HepG2 (cell line): ENCODE measurements around the gene NARF. TPM values are rescaled to one million over a fixed set of nuclear protein-coding genes. Genes with fewer than 3 reads are reported as not detected.

ENCODE experiments used
- ATAC-seq: fragments of 200-7000 bp; cut with Tn5 transposase; 3 replicates; pipeline ENCODE4 v1.9.1; 2020; ENCODE audit warnings: mild to moderate bottlenecking, moderate library complexity
- BruUV-seq: library from RNA; stranded (reverse); fragments of 400-500 nt; replicated peaks from 2 replicates; lab custom pipeline; 2021; lab: Mats Ljungman, UMichigan
- CTCF ChIA-PET: fragments of 300-600 bp; formaldehyde crosslinking; extraction: SDS; loops from one replicate; lab custom pipeline; 2021; ENCODE audit warnings: low total read pairs, inconsistent platforms, low intra/inter-chr PET ratio; lab: Yijun Ruan, JAX
- POLR2A ChIA-PET: fragments of 350-600 bp; sonication (Branson Sonifier 250); formaldehyde crosslinking; loops from one replicate; lab custom pipeline; 2020; ENCODE audit warnings: antibody characterized with exemption, inconsistent platforms; lab: Yijun Ruan, JAX
- DNase-seq: peaks from one replicate; pipeline ENCODE4 v3.0.0-alpha.2; 2015; ENCODE audit warnings: low spot score
- FAIRE-seq: peaks from 3 replicates; lab custom pipeline; 2011; peaks lifted over from hg19 to GRCh38; lab: Jason Lieb, UNC
- H2AFZ ChIP-seq: one replicate; pipeline ENCODE4 v1.6.1; 2011; ENCODE audit warnings: low read length, inconsistent platforms
- H3K27ac ChIP-seq: fragments of 300-600 bp; 3 replicates; pipeline ENCODE4 v1.8.0; 2011; ENCODE audit warnings: mixed run types, mild to moderate bottlenecking, mixed read lengths, low read length, inconsistent platforms; ENCODE audit not compliant: insufficient read depth; ENCODE audit errors: extremely low read length
- H3K27me3 ChIP-seq, 2 experiments: fragments of 200-600 bp in 1 of 2; 2 replicates in 1 of 2; 3 replicates in 1 of 2; pipeline versions ENCODE4 v1.6.0 to v1.8.0; 2011; ENCODE audit warnings: low read length in 2 of 2, mild to moderate bottlenecking in 2 of 2, moderate library complexity in 2 of 2, inconsistent platforms in 1 of 2; ENCODE audit not compliant: insufficient read depth in 2 of 2, control insufficient read depth in 1 of 2
- H3K36me3 ChIP-seq, 2 experiments: fragments of 200-600 bp in 1 of 2; replicated peaks in 1 of 2; 2 replicates in 1 of 2; 3 replicates in 1 of 2; pipeline versions ENCODE4 v1.5.1 to v1.8.0; 2011; ENCODE audit warnings: low read length in 2 of 2, inconsistent platforms in 1 of 2; ENCODE audit not compliant: insufficient read depth in 2 of 2, control insufficient read depth in 1 of 2
- H3K4me1 ChIP-seq: 2 replicates; pipeline ENCODE4 v1.5.1; 2012; ENCODE audit warnings: low read length, inconsistent platforms; ENCODE audit not compliant: insufficient read depth
- H3K4me2 ChIP-seq: 2 replicates; pipeline ENCODE4 v1.6.0; 2011; ENCODE audit warnings: low read depth, low read length, inconsistent platforms
- H3K4me3 ChIP-seq, 3 experiments: fragments of 200-600 bp in 1 of 3; sonication (generic), shearing (Covaris generic) in 1 of 3; replicated peaks in 1 of 3; 2 replicates each; pipeline ENCODE4 v1.5.1; 2011 to 2016; ENCODE audit warnings: low read length in 3 of 3, inconsistent platforms in 2 of 3, low read depth in 2 of 3, mild to moderate bottlenecking in 2 of 3, control low read depth in 1 of 3, mixed read lengths in 1 of 3; ENCODE audit not compliant: insufficient read depth in 1 of 3
- H3K79me2 ChIP-seq: one replicate; pipeline ENCODE4 v1.6.1; 2011; ENCODE audit warnings: low read length, inconsistent platforms; ENCODE audit not compliant: insufficient read depth
- H3K9ac ChIP-seq: 2 replicates; pipeline ENCODE4 v1.6.0; 2011; ENCODE audit warnings: mild to moderate bottlenecking, low read depth, low read length, inconsistent platforms; ENCODE audit not compliant: insufficient read depth
- H3K9me3 ChIP-seq: 2 replicates; pipeline ENCODE4 v1.5.1; 2012; ENCODE audit warnings: mild to moderate bottlenecking, low read length
- H4K20me1 ChIP-seq: 2 replicates; pipeline ENCODE4 v1.6.0; 2011; ENCODE audit warnings: inconsistent platforms, mild to moderate bottlenecking, low read length, moderate library complexity; ENCODE audit not compliant: insufficient read depth
- BCLAF1 ChIP-seq: fragments of 450-650 bp; IDR thresholded peaks from 2 replicates; pipeline ENCODE4 v1.6.1; 2017; ENCODE audit warnings: mild to moderate bottlenecking
- FOXO1 ChIP-seq: sonication (generic); formaldehyde crosslinking; IDR thresholded peaks from 2 replicates; pipeline ENCODE4 v1.4.0; 2020; ENCODE audit warnings: missing genetic modification reagents
- FOXP4 ChIP-seq: sonication (generic); formaldehyde crosslinking; IDR thresholded peaks from 2 replicates; pipeline ENCODE4 v1.4.0; 2020; ENCODE audit warnings: missing genetic modification reagents
- GABPA ChIP-seq, 2 experiments: IDR thresholded peaks; 2 replicates each; pipeline ENCODE4 v1.6.1; 2011 to 2016; ENCODE audit warnings: low read depth in 2 of 2, low read length in 1 of 2, missing biosample characterization in 1 of 2, missing genetic modification characterization in 1 of 2
- GLI4 ChIP-seq: sonication (generic); formaldehyde crosslinking; IDR thresholded peaks from 2 replicates; pipeline ENCODE4 v1.5.1; 2020; ENCODE audit warnings: missing genetic modification reagents, mild to moderate bottlenecking, moderate library complexity, borderline replicate concordance
- HDAC1 ChIP-seq: sonication (generic); formaldehyde crosslinking; IDR thresholded peaks from 2 replicates; pipeline ENCODE4 v1.5.1; 2020; ENCODE audit warnings: mild to moderate bottlenecking, missing genetic modification reagents
- HDAC2 ChIP-seq: sonication (generic); formaldehyde crosslinking; IDR thresholded peaks from 2 replicates; pipeline ENCODE4 v1.4.0; 2020; ENCODE audit warnings: missing genetic modification reagents
- MIXL1 ChIP-seq: IDR thresholded peaks from 2 replicates; pipeline ENCODE4 v1.6.1; 2016
- MXD3 ChIP-seq: IDR thresholded peaks from 2 replicates; pipeline ENCODE4 v1.6.1; 2016; ENCODE audit warnings: mild to moderate bottlenecking, missing biosample characterization, missing genetic modification reagents
- MXI1 ChIP-seq: IDR thresholded peaks from 3 replicates; pipeline ENCODE4 v1.6.1; 2012; ENCODE audit warnings: low read depth, low read length, inconsistent platforms, borderline replicate concordance
- NRL ChIP-seq: sonication (generic); formaldehyde crosslinking; IDR thresholded peaks from 2 replicates; pipeline ENCODE4 v1.5.0; 2020; ENCODE audit warnings: missing genetic modification reagents, mild to moderate bottlenecking, moderate library complexity, borderline replicate concordance
- PLSCR1 ChIP-seq: sonication (generic); formaldehyde crosslinking; IDR thresholded peaks from 2 replicates; pipeline ENCODE4 v1.5.0; 2020; ENCODE audit warnings: missing genetic modification reagents, mild to moderate bottlenecking, borderline replicate concordance
- POLR2G ChIP-seq: fragments of 200-400 bp; formaldehyde crosslinking; IDR thresholded peaks from 2 replicates; pipeline ENCODE4 v1.6.1; 2018; ENCODE audit warnings: mild to moderate bottlenecking, low read depth, low read length, moderate library complexity
- SOX5 ChIP-seq: IDR thresholded peaks from 2 replicates; pipeline ENCODE4 v1.6.1; 2016; ENCODE audit warnings: borderline replicate concordance
- TAF1 ChIP-seq: sonication (generic); formaldehyde crosslinking; IDR thresholded peaks from 2 replicates; pipeline ENCODE4 v1.4.0; 2020; ENCODE audit warnings: missing genetic modification reagents
- TMF1 ChIP-seq: sonication (generic); formaldehyde crosslinking; IDR thresholded peaks from 2 replicates; pipeline ENCODE4 v1.8.1; 2022; ENCODE audit warnings: low read depth, missing genetic modification reagents
- ZNF572 ChIP-seq: sonication (generic); formaldehyde crosslinking; IDR thresholded peaks from 2 replicates; pipeline ENCODE4 v1.5.1; 2020; ENCODE audit warnings: mild to moderate bottlenecking, missing genetic modification reagents
- ZNF839 ChIP-seq: sonication (generic); formaldehyde crosslinking; IDR thresholded peaks from 2 replicates; pipeline ENCODE4 v1.4.0; 2020; ENCODE audit warnings: missing genetic modification reagents, mild to moderate bottlenecking, borderline replicate concordance
- WGBS: methylation state at CpG from one replicate; pipeline ENCODE4 v1.1.6; 2017; ENCODE audit warnings: low lambda C conversion rate; 5-methylcytosine and 5-hydroxymethylcytosine counted together
- in situ Hi-C: cut with HindIII; loops from 2 replicates; pipeline ENCODE4 v1.10.0; 2017; ENCODE audit warnings: low pct_unique_long_range_greater_than_20kb; ENCODE audit not compliant: extremely low pct_ligation_motif_present
- intact Hi-C: fragments of 100-400 bp; cut with micrococcal nuclease; formaldehyde crosslinking; loops from one replicate; pipeline ENCODE4 v1.10.0; 2022; ENCODE audit not compliant: unreplicated experiment
- polyA plus RNA-seq, 8 experiments: library from polyadenylated mRNA; depleted of rRNA in 3 of 8; stranded (reverse) in 7 of 8; unstranded in 1 of 8; fragments of >200 nt; fragmentation: Illumina TruSeq in 4 of 8; extraction: Trizol in 4 of 8; gene quantifications; 2 replicates each; pipeline versions ENCODE4 v1.2.1 to v1.2.3, GENCODE V29; 2011 to 2016; ENCODE audit warnings: low read depth in 4 of 8, missing spikeins in 1 of 8, mixed read lengths in 1 of 8; ENCODE audit not compliant: insufficient read depth in 1 of 8
- total RNA-seq, 5 experiments: library from RNA; depleted of rRNA; stranded (reverse); fragments of >200 nt; fragmentation: Illumina TruSeq; extraction: Trizol; gene quantifications; 2 replicates each; pipeline ENCODE4 v1.2.3, GENCODE V29; 2016; ENCODE audit warnings: low read depth in 1 of 5

The NARF gene
- total and polyA plus RNA-seq, 2 of the 13 experiments (the other 11 are each of a cell fraction or from before 2014, with no cell fraction given), result 61.1 to 144 TPM

- TF ChIP-seq MXI1, result peak; percentile 73; the same call in 1 of the 3 replicates
- TF ChIP-seq, all 625 proteins: peak for 35
These were observed 687 bp upstream of the NARF start (continued) for GRCh38 chr17:82457929-82458178.

- FAIRE-seq (no peak), ATAC-seq (peak; percentile 5), DNase-seq (no peak)
- intact Hi-C loops, result loop anchor here (1.0 to 2.0 kb wide), 4 partner anchors 9 to 96 kb away; partner anchors contain the start of genes CYBC1, HEXD and OGFOD3
- CTCF ChIA-PET, result no interaction called here
- Histone ChIP-seq H3K27me3 (no peaks in the 10 kb centered on the region), H3K4me3 (peak overlapping the region; percentile 85 to 99 (median 87)), H3K4me1 (peaks cover 56% of the 10 kb centered on the region), H3K79me2 (peaks cover 10% of the 10 kb centered on the region), H3K9ac (peak overlapping the region; percentile 98), H4K20me1 (peaks cover 9% of the 10 kb centered on the region; the same call in 1 of the 2 replicates), H2AFZ (no peak overlapping the region), H3K9me3 (no peaks in the 10 kb centered on the region), H3K4me2 (peak overlapping the region; percentile 99), H3K36me3 (peaks cover 9 to 33% of the 10 kb centered on the region in 2 experiments), H3K27ac (peak overlapping the region; percentile 96)
- TSS peak; percentile 56 for BruUV-seq
- POLR2A ChIA-PET, result interaction anchor here (0.8 to 1.9 kb wide), 4 partner anchors 35 to 134 kb away, joined by 3 to 6 read pairs (median 4); no protein-coding TSS in a partner anchor
- WGBS, result under 1% methylated on average over 21 of the region's 62 CpGs
- in situ Hi-C loops, result no loop called here
- no peak for TF ChIP-seq FOXO1 (CRISPR knock-in tag)
- no peak for TF ChIP-seq SOX5 (CRISPR knock-in tag)
- no peak for TF ChIP-seq PLSCR1 (CRISPR knock-in tag)
- TF ChIP-seq HDAC2 (CRISPR knock-in tag), result no peak; the same call in 1 of the 2 replicates
- TF ChIP-seq GABPA (IDR thresholded peaks at IDR 0.05; ENCODE audit: low read depth, low read length), result no peak
- TF ChIP-seq GABPA (CRISPR knock-in tag; IDR thresholded peaks at IDR 0.05; ENCODE audit: low read depth), result no peak
- TF ChIP-seq BCLAF1, result no peak
- peak; percentile 6; the same call in 1 of the 2 replicates for TF ChIP-seq MXD3
- TF ChIP-seq GLI4 (CRISPR knock-in tag), result no peak
- TF ChIP-seq HDAC1 (CRISPR knock-in tag), result peak; percentile 67
- no peak for TF ChIP-seq TAF1 (CRISPR knock-in tag)
- peak; percentile 76; the same call in 1 of the 2 replicates for TF ChIP-seq ZNF572
- no peak for TF ChIP-seq MIXL1 (CRISPR knock-in tag)
- no peak for TF ChIP-seq ZNF839 (CRISPR knock-in tag)
- TF ChIP-seq POLR2G, result no peak
- TF ChIP-seq NRL (CRISPR knock-in tag), result peak; percentile 11; the same call in 1 of the 2 replicates
- no peak for TF ChIP-seq TMF1
- no peak for TF ChIP-seq FOXP4 (CRISPR knock-in tag)
These were observed 414 bp downstream of the NARF start for GRCh38 chr17:82458885-82459424.
